VCaP (cell line): ENCODE data around the gene TMTC2.

ENCODE experiments used
- H3K27ac ChIP-seq: fragments of 450-650 bp; 2 replicates; pipeline ENCODE4 v1.5.1; 2017
- CTCF ChIP-seq: fragments of 450-650 bp; conservative IDR thresholded peaks from 2 replicates; pipeline ENCODE4 v1.5.1; 2017; ENCODE audit warnings: mild to moderate bottlenecking, moderate library complexity

TMTC2 gene

GRCh38 chr12:82780517-82780916 is 93.8 kb downstream of the TMTC2 start:
- no peak for TF ChIP-seq CTCF
- H3K27ac ChIP-seq, result no peak overlapping the region

DNA sequence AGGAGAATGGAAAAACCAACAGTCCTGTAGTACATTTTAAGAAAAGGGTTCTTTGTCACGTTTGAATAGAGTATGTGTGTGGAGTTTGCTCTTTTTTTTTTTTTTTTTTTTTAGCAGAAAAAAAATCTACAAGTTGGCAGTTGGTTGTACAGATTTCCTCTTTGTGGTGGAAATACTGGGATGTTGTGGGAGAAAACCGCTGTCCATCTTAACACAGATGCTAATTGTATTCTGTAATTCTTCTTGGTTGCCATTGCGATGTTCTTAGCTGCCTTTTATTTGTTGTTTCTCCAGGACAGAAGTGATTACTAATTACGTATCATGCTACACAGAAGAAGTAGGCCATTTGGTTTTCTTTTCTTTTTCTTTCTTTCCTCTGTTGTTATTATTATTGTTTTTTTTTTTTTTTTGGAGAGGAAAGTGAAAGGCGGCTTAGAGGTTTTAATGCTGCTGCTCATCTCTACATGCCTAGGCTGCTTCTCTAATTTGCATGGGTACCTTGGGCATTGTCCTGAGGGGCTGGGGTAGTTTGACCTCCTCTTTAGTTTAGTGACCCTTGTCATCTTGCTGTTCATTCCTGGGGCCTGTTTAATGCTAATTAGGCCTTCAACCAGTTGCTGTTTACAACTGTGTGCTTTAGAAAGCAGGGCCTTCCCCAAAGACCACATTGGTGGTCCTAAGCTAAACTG is 94.7 kb downstream of the TMTC2 start:
- peak overlapping the region; percentile 74 for H3K27ac ChIP-seq
- TF ChIP-seq CTCF, result no peak

- peak overlapping the region; percentile 74; the same call in 1 of the 2 replicates for H3K27ac ChIP-seq
- TF ChIP-seq CTCF, result no peak
These were observed 96.7 kb downstream of the TMTC2 start for GRCh38 chr12:82783435-82783834.

GRCh38 chr12:82787016-82787415 is 100.3 kb downstream of the TMTC2 start:
- no peak for TF ChIP-seq CTCF

DNA sequence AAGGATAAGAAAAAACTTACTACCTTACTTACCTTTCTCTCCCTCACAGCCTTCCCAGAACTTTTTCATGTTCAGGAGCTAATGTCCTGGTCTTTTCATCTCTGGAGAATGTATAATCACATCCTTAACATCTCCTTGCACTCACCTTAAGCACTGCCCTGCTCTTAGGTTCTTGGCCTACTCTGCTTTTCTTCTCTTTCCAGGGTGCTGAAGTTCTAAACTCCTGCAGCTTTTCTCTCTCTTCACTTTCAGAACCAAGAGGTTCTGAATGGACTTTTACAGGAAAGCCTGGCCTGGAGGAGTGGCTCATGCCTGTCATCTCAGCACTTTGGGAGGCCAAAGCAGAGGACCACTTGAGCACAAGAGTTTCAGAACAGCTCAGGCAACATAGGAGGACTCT is 101.9 kb downstream of the TMTC2 start:
- H3K27ac ChIP-seq, result peak overlapping the region; percentile 60
- no peak for TF ChIP-seq CTCF

More at GRCh38 chr12:82787016-82787415, 100.3 kb downstream of the TMTC2 start:
- H3K27ac ChIP-seq, result no peak overlapping the region

GRCh38 chr12:82789674-82790073 is 103.0 kb downstream of the TMTC2 start:
- TF ChIP-seq CTCF, result no peak
- H3K27ac ChIP-seq, result peak overlapping the region; percentile 60

DNA sequence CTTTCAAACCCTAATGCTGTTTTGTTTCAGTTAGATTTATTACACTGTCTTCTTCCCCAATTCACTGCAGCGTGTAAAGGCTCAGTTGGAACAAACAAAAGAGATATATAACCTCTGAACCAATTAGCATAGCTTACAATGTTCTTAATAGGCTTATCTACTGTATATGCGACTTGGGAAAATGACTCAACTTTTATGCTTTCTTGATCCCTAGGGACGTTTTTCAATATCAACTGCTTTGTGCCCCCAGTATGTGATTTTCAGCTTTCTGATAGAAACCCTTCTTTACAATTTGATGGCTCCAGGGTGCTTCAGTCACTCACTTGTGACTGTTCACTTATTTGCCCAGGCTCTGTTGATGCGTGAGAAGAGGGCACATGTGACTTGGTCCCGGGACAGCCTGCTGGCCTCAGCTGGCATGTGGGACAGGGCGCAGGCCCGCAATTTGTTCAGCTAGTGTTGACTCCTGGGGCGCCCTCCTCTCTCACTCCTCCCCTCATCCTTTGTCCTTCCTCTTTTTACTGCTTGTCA is 107.1 kb downstream of the TMTC2 start:
- no peak for TF ChIP-seq CTCF
- H3K27ac ChIP-seq, result no peak overlapping the region
